GM18526 (cell line): ENCODE data around the gene RPS6KA3.

Experiments used
- POLR2A ChIP-seq: IDR thresholded peaks from 3 replicates; pipeline ENCODE4 v1.6.1; 2011; ENCODE audit not compliant: insufficient read length; ENCODE audit errors: extremely low read depth

Gene RPS6KA3

DNA sequence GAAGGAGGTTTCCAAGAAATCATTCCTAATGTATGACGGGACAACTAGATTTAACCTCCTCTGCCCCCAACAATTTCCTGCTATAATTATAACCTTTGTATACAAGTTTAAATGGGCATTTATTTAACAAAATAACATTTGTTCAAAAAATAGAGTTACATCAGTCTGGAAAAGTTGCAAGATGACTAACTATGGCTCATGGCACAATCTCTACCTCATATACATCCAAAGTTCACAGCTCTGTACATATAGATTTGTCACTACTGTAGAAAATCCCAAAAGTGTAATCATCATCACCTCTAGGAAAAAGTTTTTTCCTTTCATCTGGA, 3.8 kb upstream of the RPS6KA3 start:
- no peak for TF ChIP-seq POLR2A

DNA sequence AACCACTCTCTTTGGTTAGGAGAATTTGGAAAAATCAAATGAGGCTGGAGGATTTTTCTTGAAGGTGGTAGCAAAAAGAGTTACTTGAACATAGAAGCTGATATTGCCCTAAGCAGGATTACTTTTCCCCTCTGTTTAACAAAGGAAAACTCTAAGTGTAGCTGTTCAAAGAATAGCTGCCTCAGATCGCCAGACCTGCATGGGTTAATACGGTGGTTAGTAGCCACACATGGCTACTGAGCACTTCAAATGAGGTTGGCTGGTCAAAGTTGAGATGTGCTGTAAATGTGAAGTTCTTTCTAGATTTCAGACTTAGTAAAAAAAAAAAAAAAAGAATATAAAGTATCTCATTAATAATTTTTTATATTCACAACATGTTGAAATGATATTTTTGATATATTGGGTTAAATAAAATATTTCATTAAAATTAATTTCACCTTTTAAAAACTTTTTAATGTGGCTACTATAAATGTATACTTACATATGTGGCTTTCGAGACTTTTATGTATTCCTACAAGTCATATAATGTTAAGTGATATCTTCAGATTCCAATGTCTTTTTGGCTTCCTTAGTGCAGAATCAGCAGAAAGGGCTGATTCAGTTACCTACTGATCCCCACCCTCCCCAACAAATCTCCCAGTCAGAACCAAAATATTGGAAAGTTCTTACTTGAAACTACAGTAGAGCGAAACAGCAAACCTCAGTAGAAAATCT, 3.3 kb upstream of the RPS6KA3 start:
- no peak for TF ChIP-seq POLR2A

DNA sequence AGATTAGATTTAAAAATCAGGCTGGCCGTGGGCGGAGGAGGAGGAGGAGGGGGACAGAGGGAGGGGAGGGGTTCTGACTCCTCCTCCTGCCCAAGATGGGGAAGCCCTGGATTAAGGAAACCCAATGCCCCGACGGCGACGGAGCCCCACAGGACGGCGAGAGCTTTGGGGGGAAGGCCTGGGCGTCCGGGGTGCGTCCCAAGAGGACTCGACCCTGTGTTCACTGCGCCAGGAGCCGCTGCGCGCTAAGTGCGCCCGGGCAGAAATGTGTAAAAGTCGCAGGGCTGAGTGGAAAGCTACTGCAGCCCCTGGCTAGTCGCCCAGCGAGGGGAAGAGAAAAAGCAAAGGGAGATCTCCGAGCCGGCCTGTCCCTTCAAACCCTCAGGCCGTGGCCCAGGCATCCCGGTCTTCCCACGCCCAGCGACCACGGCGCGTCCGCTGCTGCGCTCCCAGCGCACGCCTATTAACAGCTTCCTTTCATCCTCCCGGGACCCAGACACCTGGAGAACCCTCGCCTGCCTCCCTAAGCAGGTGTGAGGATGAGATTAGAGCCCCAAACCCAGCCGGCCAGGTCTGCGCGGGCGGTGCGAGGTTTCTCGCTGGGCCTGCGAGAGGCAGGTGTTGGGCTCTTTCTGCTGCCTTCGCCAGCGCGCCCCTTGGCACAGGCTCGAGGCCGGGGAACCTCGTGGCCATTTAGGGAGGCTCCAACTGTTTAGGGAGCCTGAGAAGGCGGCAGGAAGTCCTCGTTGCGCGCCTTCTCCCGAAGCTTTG, 1.4 kb upstream of the RPS6KA3 start:
- TF ChIP-seq POLR2A: no peak

DNA sequence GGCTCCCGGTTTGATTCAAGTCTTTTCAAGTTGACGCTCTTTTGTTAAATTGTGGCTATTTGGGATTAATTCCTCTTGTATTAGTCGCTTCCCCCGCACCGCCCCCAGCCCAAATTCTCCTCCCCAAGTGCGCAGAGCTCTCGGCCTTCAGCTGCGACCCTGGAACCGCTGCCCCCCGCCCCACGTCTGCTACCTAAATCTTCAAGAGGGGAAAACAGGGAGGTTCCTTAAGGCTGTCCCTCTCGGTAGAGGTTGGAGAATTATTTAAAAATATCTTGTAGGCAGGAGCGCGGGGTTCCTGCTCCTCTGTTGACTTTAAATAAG, 860 bp upstream of the RPS6KA3 start:
- TF ChIP-seq POLR2A: no peak

DNA sequence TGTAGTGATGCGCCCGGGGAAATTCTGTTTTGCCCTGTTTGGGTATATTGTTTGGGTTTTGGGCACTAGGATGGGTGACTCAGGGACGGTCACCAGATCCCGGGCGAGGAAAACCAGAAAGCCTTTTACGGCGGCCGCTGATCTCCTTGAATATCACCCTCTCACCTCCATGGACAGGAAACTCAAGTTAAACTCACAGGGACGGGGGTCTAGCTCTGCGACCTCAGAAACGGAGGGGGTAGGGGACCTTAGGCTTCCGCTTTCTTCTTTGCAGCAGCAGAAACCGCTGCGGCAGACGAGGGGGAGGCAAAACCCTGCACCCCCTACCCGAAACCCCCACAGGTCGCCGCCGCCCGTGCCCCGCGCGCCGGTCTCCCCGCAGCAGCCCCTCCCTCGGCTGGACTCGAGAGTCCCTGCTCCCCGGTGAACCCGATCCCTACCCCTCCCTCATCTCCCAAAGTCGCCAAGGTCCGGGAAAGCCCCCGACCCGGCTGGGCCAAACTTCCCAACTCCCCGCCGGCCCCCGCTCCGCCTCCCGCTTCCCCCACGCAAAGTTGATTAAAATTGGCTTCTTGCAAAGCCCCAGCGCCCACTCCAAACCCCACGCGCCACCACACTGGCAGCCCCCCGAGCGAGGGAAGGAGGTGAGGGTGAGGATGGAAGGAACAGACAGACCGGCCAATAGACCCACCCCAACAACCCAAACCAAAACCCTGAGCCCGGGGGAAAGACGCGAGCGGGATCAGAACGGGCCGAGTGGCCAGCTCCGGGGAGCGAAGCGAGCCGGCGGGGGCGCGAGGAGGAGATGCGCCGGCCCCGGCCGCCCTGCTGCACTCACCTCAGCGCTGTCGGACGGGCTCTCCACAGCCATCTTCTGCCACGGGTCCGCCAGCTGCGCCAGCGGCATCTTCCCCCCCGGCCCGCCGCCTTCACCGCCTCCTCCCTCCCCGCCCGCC, 705 bp downstream of the RPS6KA3 start:
- no peak for TF ChIP-seq POLR2A

DNA sequence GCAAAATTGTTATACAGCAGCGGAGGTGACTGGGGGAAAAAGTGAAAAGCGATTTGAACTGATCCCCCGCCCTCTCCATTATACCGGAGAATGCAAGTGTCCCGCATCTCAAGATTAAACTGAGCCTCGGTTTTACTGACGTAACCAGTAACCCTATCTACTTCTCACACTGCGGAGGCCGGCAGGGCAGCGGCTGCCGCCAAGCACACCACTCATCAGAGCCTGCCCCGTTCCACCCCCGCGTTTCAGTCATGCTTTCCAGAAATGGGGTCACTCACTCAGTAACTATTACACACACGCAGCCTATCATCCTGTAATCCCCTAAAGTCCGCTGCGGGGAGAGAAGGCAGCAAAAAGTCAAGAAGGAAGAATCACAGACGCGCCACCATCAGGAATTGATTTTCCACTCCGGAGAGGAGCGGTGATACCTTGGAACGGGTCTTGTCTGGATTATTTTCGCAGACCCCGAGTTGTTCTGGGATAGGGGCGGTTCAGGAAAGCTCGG, 1.4 kb downstream of the RPS6KA3 start:
- no peak for TF ChIP-seq POLR2A

DNA sequence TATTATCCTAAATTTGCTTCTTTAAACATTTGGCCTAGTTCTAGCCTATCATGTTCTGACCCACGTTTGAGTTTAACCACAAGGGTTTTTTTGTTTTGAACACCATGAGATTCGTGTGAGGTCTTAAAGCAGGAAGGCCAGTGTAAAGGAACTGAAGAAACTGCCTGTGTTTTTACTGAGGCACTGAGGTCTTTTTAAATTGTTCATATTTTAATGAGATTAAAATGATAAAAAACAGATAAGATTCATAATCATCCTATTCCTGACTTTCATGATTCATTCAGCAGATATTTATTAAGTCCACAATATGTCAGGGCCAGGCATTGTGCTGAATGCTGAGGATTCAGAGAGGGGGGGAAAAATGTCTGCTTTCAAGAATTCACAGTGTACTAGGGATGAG, 3.2 kb downstream of the RPS6KA3 start:
- TF ChIP-seq POLR2A: no peak

DNA sequence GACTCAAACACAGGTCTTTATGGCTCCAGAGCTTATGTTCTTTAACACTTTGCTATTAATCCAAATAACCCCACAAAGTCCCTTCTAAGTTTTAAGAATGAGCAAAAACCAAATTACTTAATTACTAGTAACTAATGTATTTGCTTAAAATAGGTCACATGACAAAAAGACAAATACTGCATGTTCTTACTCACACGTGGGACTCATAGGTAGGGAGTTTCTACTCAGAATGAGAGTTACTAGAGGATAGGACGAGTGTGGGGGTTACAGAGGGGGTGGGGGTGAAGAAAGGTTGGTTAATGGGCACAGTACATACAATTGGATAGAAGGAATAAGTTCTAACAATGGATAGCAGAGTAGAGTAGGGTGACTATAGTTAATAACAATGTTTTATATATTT, 5.8 kb downstream of the RPS6KA3 start:
- no peak for TF ChIP-seq POLR2A

DNA sequence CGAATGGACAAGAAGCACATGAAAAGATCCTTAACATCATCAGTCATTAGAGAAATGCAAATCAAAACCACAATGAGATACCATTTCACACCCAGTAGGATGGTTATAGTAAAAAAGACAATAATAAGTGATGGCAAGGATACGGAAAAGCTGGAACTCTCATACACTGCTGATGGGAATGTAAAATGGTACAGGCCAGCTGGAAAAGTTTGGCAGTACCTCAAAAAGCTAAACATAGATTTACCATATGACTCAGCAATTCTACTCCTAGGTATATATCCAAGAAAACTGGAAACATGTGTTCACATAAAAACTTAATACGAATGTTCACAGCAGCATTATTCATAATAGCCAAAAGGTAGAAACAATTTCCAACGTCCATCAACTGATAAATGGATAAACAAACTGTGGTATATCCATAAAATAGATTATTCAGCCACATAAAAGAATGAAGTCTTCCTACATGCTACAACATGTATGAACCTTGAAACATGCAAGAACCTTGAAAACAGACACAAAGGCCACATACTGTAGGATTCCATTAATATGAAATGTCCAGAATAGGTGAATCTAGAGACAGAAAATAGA, 11.9 kb downstream of the RPS6KA3 start:
- TF ChIP-seq POLR2A: no peak

DNA sequence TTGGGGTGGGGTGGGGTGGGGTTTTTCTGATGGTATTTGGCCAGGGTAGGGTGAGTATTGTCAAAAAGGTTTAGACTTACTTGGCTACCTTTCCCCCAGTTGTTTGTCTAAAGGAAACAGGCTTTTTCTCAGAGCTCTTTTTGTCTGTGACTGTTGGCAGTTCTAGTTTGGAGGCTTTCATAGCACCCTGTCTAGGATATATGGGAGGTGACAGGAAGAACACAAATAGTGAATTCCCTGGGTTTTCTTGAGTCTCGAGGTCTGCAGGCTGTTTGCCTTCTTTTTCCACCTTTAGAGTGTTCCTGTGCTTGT, 13.5 kb downstream of the RPS6KA3 start:
- no peak for TF ChIP-seq POLR2A

DNA sequence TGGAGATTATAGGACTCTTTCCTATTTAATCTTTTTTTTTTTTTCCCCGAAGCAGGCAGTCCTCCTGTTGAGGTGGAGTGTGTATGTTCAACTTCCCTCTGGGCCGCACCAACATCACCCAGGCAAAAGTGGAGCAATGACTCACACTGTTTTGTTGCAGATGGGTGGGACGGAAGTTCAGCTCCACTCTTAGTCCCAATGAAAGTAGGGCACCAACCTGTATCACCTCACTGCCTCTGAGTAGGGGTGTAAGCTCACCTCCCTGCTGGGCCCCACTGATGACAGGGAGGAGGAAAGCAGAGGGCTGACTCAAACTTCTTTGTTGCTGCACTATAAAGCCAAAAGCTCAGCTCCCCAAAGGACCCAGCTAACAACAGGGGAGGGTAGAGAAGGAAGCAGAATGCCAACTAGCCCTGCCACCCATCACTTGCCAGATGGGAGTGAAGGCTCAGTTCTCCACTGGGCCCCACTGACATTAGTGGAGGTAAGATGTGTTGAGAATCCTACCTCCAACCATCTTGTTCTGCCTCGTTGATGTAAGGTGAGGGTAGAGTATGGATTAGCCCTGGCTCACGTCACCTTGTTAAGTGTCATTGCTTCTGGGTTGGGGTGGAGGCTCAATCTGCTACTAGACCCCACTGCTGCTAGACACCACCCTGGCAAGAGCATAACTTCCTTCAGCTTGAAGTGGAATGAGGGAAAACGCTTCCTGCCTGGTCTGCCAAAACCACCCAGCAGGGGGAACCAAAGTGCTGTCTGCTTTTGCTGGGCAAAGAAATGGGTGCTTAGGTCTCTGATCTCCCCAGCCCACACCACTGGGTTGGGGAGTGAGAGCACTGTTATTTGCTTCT, 14.1 kb downstream of the RPS6KA3 start:
- no peak for TF ChIP-seq POLR2A

DNA sequence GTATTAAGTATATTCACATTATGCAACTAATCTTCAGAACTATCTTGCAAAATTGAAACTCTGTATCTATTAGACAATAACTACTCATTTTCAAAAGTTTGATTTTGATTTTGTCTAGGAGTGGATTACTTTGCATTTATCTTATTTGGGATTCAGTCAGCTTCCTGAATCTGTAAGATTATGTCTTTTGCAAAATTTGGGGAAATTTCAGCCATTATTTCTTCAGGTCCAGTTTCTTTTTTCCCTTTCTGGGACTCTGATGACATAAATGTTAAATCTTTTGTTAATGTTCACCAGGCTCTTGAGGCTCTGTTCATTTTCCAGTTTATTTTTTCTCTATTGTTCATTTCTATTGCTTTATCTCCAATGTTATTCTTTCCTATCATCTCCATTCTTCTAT, 15.0 kb downstream of the RPS6KA3 start:
- TF ChIP-seq POLR2A: no peak

DNA sequence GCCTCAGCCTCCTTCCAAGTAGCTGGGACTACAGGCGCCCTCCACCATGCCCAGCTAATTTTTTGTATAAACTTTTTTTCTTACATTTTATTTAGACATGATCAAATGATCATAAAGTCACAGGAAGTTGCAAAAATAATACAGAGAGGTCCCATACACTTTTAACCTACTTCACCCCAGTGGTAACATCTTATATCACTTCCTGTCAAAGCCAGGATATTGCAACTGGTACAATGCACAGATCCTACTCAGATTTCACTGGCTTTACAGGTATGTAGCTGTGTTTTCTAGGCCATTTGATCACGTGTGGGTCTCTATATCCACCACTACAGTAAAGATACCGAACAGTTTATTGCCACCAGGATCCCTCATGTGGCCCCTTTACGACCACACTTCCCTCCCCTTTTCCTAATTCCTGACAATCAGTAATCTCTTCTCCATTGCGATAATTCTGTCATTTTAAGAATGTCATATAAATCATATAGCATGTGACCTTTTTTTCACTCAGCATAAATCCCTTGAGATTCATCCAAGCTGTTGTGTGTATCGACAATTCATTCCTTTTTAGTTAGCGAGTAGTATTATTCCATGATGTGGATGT, 18.0 kb downstream of the RPS6KA3 start:
- TF ChIP-seq POLR2A: no peak

DNA sequence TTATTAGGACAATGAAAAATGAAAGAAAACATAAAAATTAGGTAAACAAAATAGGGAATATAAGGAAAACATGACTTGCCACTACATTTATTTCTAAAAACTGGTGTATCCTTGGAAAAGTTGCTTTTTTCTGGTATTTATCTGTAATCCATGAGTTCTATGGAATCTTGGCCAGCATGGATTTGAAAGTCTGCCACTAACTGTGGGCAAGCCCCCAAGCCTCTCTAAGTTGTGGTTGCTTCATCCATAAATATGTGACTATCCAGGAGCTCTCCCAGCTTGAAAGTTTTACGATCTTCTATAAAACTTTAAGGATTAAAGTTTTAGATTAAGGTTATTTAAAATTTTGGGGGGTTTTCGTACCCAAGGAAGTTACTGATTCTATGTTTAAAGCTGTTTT, 21.8 kb downstream of the RPS6KA3 start:
- no peak for TF ChIP-seq POLR2A
